GM18951 (cell line): ENCODE measurements around the gene ROBO2.
"Not testable (repeated sequence)": the region's sequence is repeated elsewhere in the genome, so short reads cannot be mapped to it uniquely, and the experiment has no call there.

Source experiments
- POLR2A ChIP-seq: IDR thresholded peaks from 4 replicates; pipeline ENCODE4 v1.6.1; 2011; ENCODE audit warnings: mild to moderate bottlenecking; ENCODE audit not compliant: insufficient read length, insufficient read depth; ENCODE audit errors: extremely low read depth
- in situ Hi-C: fragments of 300-500 bp; cut with MboI; formaldehyde crosslinking; loops from one replicate; pipeline ENCODE4 v1.12.0; 2022; ENCODE audit warnings: low sequenced_read_pairs, mixed read lengths, inconsistent platforms; ENCODE audit not compliant: unreplicated experiment

Gene ROBO2

DNA sequence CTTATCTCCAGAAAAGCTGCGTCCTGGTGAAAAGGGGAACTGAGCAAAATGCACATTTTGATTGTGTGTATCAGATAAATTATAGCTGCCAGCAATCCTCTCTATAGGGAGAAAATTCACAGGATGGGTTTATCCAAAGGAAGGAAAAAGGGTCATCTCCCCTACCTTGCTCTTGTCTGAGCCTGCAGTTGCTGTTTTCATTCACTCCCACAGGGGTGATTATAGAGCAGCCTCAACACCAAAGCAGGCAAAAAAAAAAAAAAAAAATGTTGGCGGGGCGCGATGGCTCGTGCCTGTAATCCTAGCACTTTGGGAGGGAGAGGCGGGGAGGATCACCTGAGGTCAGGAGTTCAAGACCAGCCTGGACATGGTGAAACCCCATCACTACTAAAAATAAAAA, 333.7 kb downstream of the ROBO2 start:
- TF ChIP-seq POLR2A, result no peak
- in situ Hi-C loops, result no loop called here

DNA sequence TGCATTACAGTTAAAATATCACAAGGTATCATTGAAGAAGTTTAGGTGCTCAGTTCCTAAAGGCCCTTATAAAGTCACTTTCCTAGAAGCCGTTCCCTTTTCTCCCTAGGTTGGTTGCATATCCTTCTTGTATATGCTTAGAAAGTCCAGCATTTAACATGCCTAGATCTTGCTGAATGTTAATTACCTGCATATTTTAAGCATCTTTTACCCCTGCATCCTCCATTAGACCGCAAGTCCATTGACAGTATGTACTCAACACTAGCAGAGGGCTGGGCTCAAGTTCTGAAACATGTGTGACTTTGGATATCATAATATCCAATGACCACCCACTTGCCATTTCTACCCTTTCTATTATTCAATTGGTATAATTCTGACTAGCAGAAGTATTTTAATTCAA, 336.6 kb downstream of the ROBO2 start:
- no peak for TF ChIP-seq POLR2A
- in situ Hi-C loops, result no loop called here

DNA sequence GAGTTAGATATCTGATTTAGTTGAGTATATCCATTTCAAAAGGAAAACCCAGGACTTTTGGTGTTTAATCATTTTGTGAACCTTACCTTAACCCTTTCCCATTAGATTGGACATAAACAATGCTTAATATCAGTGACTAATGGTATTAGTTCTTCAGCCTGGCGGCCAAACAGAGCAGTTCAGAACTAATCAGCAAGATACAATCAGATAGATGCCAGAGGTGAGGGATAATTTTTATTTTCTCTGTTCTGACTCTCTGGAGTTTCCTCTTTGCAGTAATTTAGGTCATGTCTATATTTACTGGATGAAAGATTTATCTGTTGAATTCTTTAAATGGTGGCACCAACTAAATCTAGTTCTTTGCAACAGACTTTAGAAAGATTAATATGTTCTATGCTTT, 337.8 kb downstream of the ROBO2 start:
- TF ChIP-seq POLR2A, result no peak
- in situ Hi-C loops, result no loop called here

DNA sequence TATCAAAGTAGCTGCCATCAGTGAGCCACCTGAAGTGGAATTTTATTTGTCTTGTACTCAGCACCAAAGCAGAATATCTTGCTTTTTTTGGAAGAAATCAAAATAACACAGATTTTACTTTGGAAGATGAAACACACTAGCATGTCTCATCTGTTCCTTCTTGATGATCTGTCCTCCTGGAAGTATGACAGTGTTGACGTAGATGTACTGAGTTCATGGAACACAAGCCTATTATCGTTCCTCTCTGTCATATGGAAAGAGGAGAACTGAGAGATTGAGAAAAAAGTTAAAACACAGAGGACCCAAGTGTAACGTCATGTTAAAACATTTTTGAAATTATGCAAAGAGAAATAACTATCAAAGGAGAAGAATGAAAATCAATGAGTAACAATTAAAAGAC, 340.2 kb downstream of the ROBO2 start:
- in situ Hi-C loops, result no loop called here
- TF ChIP-seq POLR2A, result no peak

DNA sequence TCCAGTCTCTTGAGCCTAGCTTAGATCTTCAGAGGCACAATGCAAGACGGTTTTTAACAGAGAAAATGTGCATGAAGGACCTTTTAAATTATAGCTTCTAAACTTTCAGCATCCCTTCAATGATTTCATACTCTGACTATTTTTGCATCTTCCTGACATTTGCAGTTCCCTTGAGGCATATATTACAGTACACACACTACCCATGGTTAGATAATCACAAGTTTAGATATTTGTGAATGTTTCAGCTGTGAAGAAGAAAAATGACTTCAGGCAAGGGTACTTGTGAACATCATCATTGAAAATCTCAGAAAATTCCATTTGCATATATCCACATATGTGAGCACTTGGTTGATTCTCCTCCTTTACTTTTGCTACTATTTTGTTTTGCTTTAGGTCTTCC, 341.5 kb downstream of the ROBO2 start:
- no peak for TF ChIP-seq POLR2A
- in situ Hi-C loops, result no loop called here

GRCh38 chr3:77392181-77392580, 352.3 kb downstream of the ROBO2 start:
- no peak for TF ChIP-seq POLR2A
- in situ Hi-C loops, result no loop called here

DNA sequence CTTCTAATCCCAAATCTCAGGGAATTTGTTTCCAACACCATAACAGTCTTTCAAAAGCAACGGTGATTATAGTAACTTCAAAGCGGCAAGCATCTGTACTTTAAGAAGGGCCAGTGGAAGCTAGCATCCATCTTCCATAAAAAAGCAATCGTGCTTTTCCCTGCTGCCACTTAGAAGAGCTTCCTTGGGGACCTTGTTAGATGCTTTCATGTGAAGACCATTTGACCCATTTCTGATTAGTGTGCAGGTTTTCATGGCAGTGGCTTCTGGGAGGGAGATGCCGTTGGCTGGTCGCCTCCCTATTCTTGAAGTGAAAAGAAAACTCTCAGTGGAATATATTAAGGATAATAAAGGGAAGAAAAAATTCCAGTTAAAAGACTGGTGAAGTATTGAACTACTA, 354.1 kb downstream of the ROBO2 start:
- no peak for TF ChIP-seq POLR2A
- in situ Hi-C loops, result no loop called here

GRCh38 chr3:77404871-77405270, 365.0 kb downstream of the ROBO2 start:
- no peak for TF ChIP-seq POLR2A

DNA sequence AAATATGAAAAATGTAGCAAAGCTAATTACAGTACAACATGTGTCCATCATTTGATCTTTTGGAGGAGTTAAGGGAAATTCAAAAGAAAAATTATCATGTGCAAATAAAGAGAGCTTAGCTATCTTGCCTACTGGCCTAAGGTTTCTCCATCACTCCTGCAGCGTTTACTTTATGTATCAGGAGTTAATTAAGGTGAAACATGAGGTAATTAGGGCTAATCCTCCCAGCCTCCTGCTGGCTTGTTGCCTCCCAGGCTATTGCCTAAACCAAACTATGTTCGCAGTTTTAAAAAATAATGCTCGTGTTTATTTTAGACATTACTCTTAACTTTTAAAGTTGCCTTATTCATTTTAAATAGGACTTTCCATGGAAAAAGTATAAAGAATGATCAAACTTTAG, 367.5 kb downstream of the ROBO2 start:
- in situ Hi-C loops, result no loop called here
- TF ChIP-seq POLR2A, result no peak

More at GRCh38 chr3:77404871-77405270, 365.0 kb downstream of the ROBO2 start:
- in situ Hi-C loops, result no loop called here

DNA sequence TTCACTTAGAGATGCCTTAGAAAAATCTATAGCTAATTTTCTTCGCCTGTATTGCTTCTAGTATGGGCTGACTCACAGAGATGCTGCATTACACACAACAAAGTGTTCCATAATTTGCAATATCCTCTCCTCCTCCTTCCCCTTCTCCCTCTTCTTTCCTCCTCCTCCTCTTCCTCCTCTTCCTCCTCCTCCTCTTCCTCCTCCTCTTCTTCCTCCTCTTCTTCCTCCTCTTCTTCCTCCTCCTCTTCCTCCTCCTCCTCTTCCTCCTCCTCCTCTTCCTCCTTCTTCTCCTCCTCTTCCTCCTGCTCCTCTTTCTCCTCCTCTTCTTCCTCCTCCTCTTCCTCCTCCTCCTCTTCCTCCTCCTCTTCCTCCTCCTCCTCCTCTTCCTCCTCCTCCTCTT, 370.4 kb downstream of the ROBO2 start:
- in situ Hi-C loops, result not testable (repeated sequence)

GRCh38 chr3:77411334-77411733, 371.4 kb downstream of the ROBO2 start:
- in situ Hi-C loops, result no loop called here

GRCh38 chr3:77412021-77412438, 372.1 kb downstream of the ROBO2 start:
- in situ Hi-C loops, result no loop called here
- no peak for TF ChIP-seq POLR2A

More at GRCh38 chr3:77411334-77411733, 371.4 kb downstream of the ROBO2 start:
- TF ChIP-seq POLR2A, result no peak

DNA sequence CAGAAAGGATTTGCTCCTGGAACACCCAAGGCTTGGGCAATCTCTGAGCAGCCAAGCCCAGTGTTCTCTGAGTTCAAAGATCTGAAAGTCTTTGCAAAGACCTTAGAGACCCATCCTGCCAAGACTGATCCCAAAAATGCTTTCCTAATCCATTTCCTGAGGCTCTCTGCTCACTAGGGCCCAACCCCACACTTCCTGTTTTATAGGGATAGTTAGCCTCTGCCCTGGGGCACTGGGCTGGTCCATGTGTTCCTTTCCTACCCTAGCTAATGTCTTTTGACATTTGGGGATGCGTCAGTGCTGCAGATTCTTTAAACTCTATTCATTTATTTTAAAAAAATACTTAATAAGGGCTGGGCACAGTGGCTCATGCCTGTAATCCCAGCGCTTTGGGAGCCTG, 372.7 kb downstream of the ROBO2 start:
- no peak for TF ChIP-seq POLR2A
- in situ Hi-C loops, result no loop called here

- in situ Hi-C loops, result no loop called here
These were observed 375.0 kb downstream of the ROBO2 start for GRCh38 chr3:77414881-77415280.

GRCh38 chr3:77420336-77420735, 380.4 kb downstream of the ROBO2 start:
- in situ Hi-C loops, result no loop called here
- no peak for TF ChIP-seq POLR2A

More at GRCh38 chr3:77414881-77415280, 375.0 kb downstream of the ROBO2 start:
- TF ChIP-seq POLR2A, result no peak

DNA sequence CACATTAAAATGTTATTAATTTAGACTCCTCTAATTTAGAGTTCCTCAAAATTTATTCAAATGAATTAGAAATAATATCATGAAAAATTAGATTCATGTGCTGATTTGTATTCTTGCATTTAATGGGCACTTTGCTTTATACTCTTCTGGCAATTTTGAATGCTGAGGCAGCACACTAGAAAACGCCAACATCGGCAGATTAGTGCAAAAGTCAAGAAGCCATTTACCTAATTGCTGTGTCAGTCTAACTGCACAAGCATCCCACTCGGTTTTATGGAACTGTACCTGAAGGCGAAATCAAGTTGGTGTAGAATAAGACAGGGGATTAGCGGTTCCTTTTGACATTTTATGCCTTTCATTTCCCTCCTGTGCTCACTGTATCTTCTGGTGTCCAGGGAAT, 382.0 kb downstream of the ROBO2 start:
- in situ Hi-C loops, result no loop called here
- TF ChIP-seq POLR2A, result no peak

- TF ChIP-seq POLR2A, result no peak
- in situ Hi-C loops, result no loop called here
These were observed 386.6 kb downstream of the ROBO2 start for GRCh38 chr3:77426531-77426930.
